ENCODE results near the gene NDUFV3. TPM values are rescaled to one million over a fixed set of nuclear protein-coding genes. Genes with fewer than 3 reads are reported as not detected.

Gene NDUFV3
- total and polyA plus RNA-seq, 2 donors (not counting 1 experiment from before 2014, with no cell fraction given), result 37.7 to 38.2 TPM

DNA sequence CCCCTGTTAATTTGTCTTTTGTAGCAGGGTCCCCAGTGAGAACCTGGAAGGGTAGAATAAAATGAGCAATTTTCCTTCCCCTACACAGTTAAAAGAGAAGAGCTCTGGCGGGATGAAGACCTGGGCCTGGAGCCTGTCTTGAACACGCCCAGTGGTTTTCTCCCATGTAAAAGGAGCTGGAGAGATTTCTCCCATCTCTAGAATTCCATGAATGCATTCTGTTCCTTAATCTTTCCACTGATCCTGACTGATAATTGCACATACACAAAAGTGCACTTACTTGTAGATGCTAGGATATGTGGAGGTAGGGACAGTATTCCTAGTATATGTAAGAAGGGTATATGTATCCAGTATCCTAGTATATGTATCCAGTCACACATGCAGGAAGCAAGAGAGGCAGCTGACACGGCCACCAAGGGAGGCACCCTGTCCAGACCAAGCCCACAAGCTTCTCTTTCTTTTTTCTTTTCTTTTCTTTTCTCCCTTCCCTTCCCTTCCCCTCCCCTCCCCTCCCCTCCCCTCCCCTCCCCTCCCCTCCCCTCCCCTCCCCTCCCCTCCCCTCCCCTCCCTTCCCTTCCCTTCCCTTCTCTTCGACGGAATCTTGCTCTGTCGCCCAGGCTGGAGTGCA lies 69.4 kb downstream of the NDUFV3 start:
- H3K9ac ChIP-seq (ENCODE audit: insufficient read depth, low read length), result no peak overlapping the region
- TF ChIP-seq, protein P1, sequence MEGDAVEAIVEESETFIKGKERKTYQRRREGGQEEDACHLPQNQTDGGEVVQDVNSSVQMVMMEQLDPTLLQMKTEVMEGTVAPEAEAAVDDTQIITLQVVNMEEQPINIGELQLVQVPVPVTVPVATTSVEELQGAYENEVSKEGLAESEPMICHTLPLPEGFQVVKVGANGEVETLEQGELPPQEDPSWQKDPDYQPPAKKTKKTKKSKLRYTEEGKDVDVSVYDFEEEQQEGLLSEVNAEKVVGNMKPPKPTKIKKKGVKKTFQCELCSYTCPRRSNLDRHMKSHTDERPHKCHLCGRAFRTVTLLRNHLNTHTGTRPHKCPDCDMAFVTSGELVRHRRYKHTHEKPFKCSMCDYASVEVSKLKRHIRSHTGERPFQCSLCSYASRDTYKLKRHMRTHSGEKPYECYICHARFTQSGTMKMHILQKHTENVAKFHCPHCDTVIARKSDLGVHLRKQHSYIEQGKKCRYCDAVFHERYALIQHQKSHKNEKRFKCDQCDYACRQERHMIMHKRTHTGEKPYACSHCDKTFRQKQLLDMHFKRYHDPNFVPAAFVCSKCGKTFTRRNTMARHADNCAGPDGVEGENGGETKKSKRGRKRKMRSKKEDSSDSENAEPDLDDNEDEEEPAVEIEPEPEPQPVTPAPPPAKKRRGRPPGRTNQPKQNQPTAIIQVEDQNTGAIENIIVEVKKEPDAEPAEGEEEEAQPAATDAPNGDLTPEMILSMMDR (conservative IDR thresholded peaks at IDR 0.05 in 1 of 2, IDR thresholded peaks at IDR 0.05 in 1 of 2; ENCODE audit: low read depth in 1 of 2, low read length in 2 of 2), result no peak
- no peak for TF ChIP-seq EZH2 (IDR thresholded peaks at IDR 0.05; ENCODE audit: low read length, missing control alignments)
- H3K9me3 ChIP-seq (ENCODE audit: control insufficient read depth, insufficient read depth, low read depth, low read length), result no peaks in the 10 kb centered on the region
- no peak overlapping the region for H3K4me3 ChIP-seq (replicated peaks in 1 of 4; ENCODE audit: control extremely low read depth in 1 of 4, insufficient read depth in 1 of 4, low read depth in 3 of 4, low read length in 4 of 4)
- no peak overlapping the region for H2AFZ ChIP-seq (ENCODE audit: low read length)
- no peaks in the 10 kb centered on the region for H3K79me2 ChIP-seq (ENCODE audit: control insufficient read depth, insufficient read depth, low read length)
- no peak for DNase-seq (ENCODE audit: low read depth in 2 of 2)
- no peak overlapping the region for H3K27ac ChIP-seq (ENCODE audit: insufficient read depth, low read length)
- no peaks in the 10 kb centered on the region for H4K20me1 ChIP-seq (ENCODE audit: control insufficient read depth, extremely low read depth, insufficient read depth, low read length)
- no peaks in the 10 kb centered on the region for H3K27me3 ChIP-seq (ENCODE audit: control insufficient read depth, insufficient read depth, low read length)
- no peaks in the 10 kb centered on the region for H3K36me3 ChIP-seq (ENCODE audit: control insufficient read depth, insufficient read depth, low read length)
- H3K4me2 ChIP-seq (ENCODE audit: extremely low read depth, insufficient read depth, low read length), result no peak overlapping the region
- no peaks in the 10 kb centered on the region for H3K4me1 ChIP-seq (ENCODE audit: control insufficient read depth, extremely low read depth, insufficient read depth, low read length)

Other genes starting within 250 kb of the NDUFV3 start
- gene PDE9A, start 239.7 kb upstream of the NDUFV3 start, total RNA-seq, result 1.8 TPM in 2 replicates
- 2.5 and 4.4 TPM in 2 replicates for gene PDE9A, start 239.7 kb upstream of the NDUFV3 start, polyA plus RNA-seq
- 9.8 and 10.2 TPM in 2 replicates for gene WDR4, start 13.8 kb upstream of the NDUFV3 start, total RNA-seq
- 8.2 and 11.7 TPM in 2 replicates for gene WDR4, start 13.8 kb upstream of the NDUFV3 start, polyA plus RNA-seq
- not detected in 2 replicates for gene ERVH48-1, start 32.3 kb downstream of the NDUFV3 start, total RNA-seq
- 0.06 TPM in 1 of 2 replicates, not detected in the other for gene ERVH48-1, start 32.3 kb downstream of the NDUFV3 start, polyA plus RNA-seq
- 8.5 and 12.2 TPM in 2 replicates for gene PKNOX1, start 81.3 kb downstream of the NDUFV3 start, total RNA-seq
- 43.8 and 67.5 TPM in 2 replicates for gene PKNOX1, start 81.3 kb downstream of the NDUFV3 start, polyA plus RNA-seq
- gene CBS, start 182.5 kb downstream of the NDUFV3 start, total RNA-seq, result 54.4 and 113 TPM in 2 replicates
- gene CBS, start 182.5 kb downstream of the NDUFV3 start, polyA plus RNA-seq, result 14.3 and 14.6 TPM in 2 replicates
- 12.7 and 15.2 TPM in 2 replicates for gene U2AF1, start 214.3 kb downstream of the NDUFV3 start, total RNA-seq
- 37.4 and 40.1 TPM in 2 replicates for gene U2AF1, start 214.3 kb downstream of the NDUFV3 start, polyA plus RNA-seq

All from fibroblast of lung (primary cell).